ENCODE results near the gene NOS3. TPM values are rescaled to one million over a fixed set of nuclear protein-coding genes. Genes with fewer than 3 reads are reported as not detected.

The NOS3 gene
- total RNA-seq = 51.7 TPM
- 9.3 TPM for polyA plus RNA-seq (ENCODE audit: insufficient read depth, low read depth, low replicate concordance)
- long read RNA-seq, donor 1, partial matches to known transcripts = 0 of 1 reads
- long read RNA-seq, donor 1, other reads (novel, unspliced or antisense) = 0 of 1 reads
- long read RNA-seq, donor 2 = 0 reads
- long read RNA-seq, donor 3 = 0 reads
- long read RNA-seq, donor 4, partial matches to known transcripts = 0 of 1 reads
- long read RNA-seq, donor 4, other reads (novel, unspliced or antisense) = 0 of 1 reads
- long read RNA-seq, donor 5 = 0 reads
- long read RNA-seq, donor 6, partial matches to known transcripts = 0 of 1 reads
- long read RNA-seq, donor 6, other reads (novel, unspliced or antisense) = 0 of 1 reads
- long read RNA-seq, donor 7, partial matches to known transcripts = 46 of 54 reads
- long read RNA-seq, donor 7, other reads (novel, unspliced or antisense) = 5 of 54 reads
- long read RNA-seq, donor 8, partial matches to known transcripts = 0 of 1 reads
- long read RNA-seq, donor 8, other reads (novel, unspliced or antisense) = 0 of 1 reads
- long read RNA-seq, donor 9 = 0 reads
- long read RNA-seq, donor 10, partial matches to known transcripts = 0 of 1 reads
- long read RNA-seq, donor 10, other reads (novel, unspliced or antisense) = 0 of 1 reads

DNA sequence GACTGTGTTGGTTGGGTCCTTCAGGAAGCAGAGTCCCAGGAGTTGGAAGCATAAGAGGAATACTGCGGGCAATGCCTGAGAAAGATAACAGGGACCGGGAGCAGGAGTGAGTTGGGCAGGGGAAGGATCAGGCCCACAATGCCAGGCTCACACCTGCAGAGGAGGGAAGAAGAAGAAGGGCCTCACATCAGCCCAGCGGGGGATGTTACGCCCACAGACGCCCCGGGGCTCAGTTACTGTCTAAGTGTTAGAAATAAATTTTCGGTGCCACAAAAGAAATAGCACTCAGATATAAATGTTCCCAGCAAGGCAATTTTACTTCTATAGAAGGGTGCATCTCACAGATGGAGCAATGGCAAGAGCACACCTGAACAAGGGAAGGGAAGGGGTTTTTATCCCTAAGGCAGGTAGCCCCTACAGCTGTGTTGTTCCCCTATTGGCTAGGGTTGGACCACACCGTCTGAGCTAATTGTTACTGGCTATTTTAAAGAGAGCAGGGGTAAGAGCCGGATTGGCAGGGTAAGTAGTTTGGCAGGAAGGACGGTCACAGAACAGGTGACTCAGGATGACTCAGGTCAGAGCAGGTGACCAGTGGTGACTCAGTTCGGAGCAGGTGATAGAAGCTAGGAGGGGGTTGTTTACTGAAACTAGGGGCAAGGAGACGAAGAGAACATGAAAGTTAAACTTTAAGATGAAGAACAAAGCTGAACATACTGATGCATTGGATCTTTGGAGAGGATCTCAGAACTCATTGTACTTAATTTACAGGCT is at the start of gene NOS3:
Gene NOS3 (plus strand): TSS at position 602 of the 771 bp plus-strand sequence. CDS start 2,787 bp downstream, outside the sequence.
- Histone ChIP-seq H3K27ac (ENCODE audit: low read depth in 2 of 2, low read length in 2 of 2) (peak within 1 kb of the TSS; percentile 11 to 14), H3K4me1 (ENCODE audit: control insufficient read depth in 2 of 3, insufficient read depth in 2 of 3, low read depth in 1 of 3, low read length in 3 of 3) (peaks cover 0 to 4% (median 0%) of the 10 kb centered on the region in 3 donors), H3K27me3 (ENCODE audit: control insufficient read depth, insufficient read depth, low read length) (no peaks in the 10 kb centered on the region), H3K4me3 (ENCODE audit: low read length in 3 of 3) (no peak within 1 kb of the TSS), H3K9me3 (ENCODE audit: control insufficient read depth in 2 of 3, insufficient read depth in 1 of 3, low read length in 3 of 3) (peaks cover 0 to 3% (median 2%) of the 10 kb centered on the region in 3 donors), H3K36me3 (ENCODE audit: control insufficient read depth in 2 of 3, insufficient read depth in 3 of 3, low read length in 3 of 3) (no peaks in the 10 kb centered on the region), H3K9ac (ENCODE audit: low read length in 3 of 3) (no peak within 1 kb of the TSS)
- intact Hi-C loops (cut with DNase I) = no loop called here
- DNase-seq (no peak), FAIRE-seq (no peak)
- TF ChIP-seq, protein P1, sequence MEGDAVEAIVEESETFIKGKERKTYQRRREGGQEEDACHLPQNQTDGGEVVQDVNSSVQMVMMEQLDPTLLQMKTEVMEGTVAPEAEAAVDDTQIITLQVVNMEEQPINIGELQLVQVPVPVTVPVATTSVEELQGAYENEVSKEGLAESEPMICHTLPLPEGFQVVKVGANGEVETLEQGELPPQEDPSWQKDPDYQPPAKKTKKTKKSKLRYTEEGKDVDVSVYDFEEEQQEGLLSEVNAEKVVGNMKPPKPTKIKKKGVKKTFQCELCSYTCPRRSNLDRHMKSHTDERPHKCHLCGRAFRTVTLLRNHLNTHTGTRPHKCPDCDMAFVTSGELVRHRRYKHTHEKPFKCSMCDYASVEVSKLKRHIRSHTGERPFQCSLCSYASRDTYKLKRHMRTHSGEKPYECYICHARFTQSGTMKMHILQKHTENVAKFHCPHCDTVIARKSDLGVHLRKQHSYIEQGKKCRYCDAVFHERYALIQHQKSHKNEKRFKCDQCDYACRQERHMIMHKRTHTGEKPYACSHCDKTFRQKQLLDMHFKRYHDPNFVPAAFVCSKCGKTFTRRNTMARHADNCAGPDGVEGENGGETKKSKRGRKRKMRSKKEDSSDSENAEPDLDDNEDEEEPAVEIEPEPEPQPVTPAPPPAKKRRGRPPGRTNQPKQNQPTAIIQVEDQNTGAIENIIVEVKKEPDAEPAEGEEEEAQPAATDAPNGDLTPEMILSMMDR (IDR thresholded peaks at IDR 0.05; ENCODE audit: borderline replicate concordance, extremely low read depth, insufficient read depth) = no peak

DNA sequence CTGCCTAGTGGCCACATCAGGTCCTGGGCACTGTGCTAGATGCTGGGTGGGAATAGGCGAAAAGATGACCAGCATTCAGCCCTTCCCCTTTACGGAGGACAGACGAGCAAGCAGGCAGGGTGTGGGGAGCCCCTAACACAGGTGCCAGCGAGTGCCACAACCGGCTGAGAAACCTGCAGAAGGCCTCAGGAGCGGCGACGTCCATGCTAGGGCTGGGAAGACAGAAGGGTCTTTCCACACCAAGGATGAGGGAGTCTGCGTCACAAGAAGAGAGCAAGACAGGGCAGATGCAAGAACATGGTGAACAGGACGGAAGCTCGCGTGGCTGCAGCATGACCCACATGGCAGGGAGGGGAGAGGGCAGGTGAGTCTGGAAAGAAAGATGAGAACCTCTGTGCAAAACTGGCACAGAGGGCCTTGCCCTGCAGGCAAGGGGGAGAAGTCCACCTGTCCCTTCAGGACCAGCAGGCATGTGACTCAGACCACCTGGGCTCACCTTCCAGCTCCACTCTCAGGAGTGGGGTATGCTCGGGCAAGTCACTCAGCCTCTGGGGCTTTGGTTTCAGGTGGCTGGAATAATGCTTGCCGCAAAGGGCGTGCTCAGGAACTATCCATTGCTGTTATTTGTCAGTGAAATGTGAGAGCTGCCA is 49.3 kb upstream of the NOS3 start:
- Histone ChIP-seq H3K27ac (ENCODE audit: low read depth in 2 of 2, low read length in 2 of 2) (no peak overlapping the region), H3K27me3 (ENCODE audit: control insufficient read depth, insufficient read depth, low read length) (no peaks in the 10 kb centered on the region), H3K4me1 (ENCODE audit: control insufficient read depth in 2 of 3, insufficient read depth in 2 of 3, low read depth in 1 of 3, low read length in 3 of 3) (no peaks in the 10 kb centered on the region), H3K9ac (ENCODE audit: low read length in 3 of 3) (no peak overlapping the region), H3K9me3 (ENCODE audit: control insufficient read depth in 2 of 3, insufficient read depth in 1 of 3, low read length in 3 of 3) (no peaks in the 10 kb centered on the region), H3K36me3 (ENCODE audit: control insufficient read depth in 2 of 3, insufficient read depth in 3 of 3, low read length in 3 of 3) (no peaks in the 10 kb centered on the region), H3K4me3 (ENCODE audit: low read length in 3 of 3) (no peak overlapping the region)
- intact Hi-C loops (cut with DNase I) = no loop called here
- FAIRE-seq = no peak
- TF ChIP-seq, protein P1 (IDR thresholded peaks at IDR 0.05; ENCODE audit: borderline replicate concordance, extremely low read depth, insufficient read depth) = no peak
- peak in 1 of 5 donors; percentile 45 for DNase-seq

DNA sequence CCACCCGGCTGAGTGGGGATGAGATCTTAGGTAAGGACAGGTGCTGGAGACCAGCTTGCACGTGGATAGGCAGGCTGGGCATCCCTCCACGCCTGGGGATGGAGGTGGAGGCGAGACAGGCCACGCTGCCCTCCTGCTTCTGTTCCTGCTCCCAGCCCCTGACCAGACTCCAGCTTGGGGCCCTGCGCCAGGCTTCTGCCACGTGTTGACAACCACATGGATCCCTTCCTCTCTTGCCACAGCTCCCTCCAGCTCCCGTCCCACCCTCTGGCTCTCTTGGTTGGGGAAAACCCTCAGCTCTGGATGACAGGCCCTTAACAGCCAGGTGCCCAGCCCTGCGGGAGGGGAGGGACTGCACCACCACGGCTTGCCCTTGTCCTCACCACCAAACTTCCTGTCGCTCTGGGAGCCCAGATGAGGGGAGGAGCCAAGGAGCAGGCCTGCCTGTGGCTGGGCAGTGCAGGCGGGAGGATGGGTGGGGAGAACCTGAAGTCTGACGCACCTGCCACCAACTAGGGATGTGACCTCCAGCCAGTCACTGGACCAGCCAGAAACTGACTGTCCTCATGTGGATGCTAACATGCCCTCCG is 48.7 kb upstream of the NOS3 start:
- Histone ChIP-seq H3K9me3 (ENCODE audit: control insufficient read depth in 2 of 3, insufficient read depth in 1 of 3, low read length in 3 of 3) (no peaks in the 10 kb centered on the region), H3K4me3 (ENCODE audit: low read length in 3 of 3) (no peak overlapping the region), H3K27me3 (ENCODE audit: control insufficient read depth, insufficient read depth, low read length) (no peaks in the 10 kb centered on the region), H3K4me1 (ENCODE audit: control insufficient read depth in 2 of 3, insufficient read depth in 2 of 3, low read depth in 1 of 3, low read length in 3 of 3) (no peaks in the 10 kb centered on the region), H3K9ac (ENCODE audit: low read length in 3 of 3) (no peak overlapping the region), H3K27ac (ENCODE audit: low read depth in 2 of 2, low read length in 2 of 2) (no peak overlapping the region), H3K36me3 (ENCODE audit: control insufficient read depth in 2 of 3, insufficient read depth in 3 of 3, low read length in 3 of 3) (no peaks in the 10 kb centered on the region)
- intact Hi-C loops (cut with DNase I) = no loop called here
- FAIRE-seq (no peak), DNase-seq (peak in 4 of 5 donors; percentile 29 to 83 (median 51))
- TF ChIP-seq, protein P1 (IDR thresholded peaks at IDR 0.05; ENCODE audit: borderline replicate concordance, extremely low read depth, insufficient read depth) = no peak
